SU-DHL-6 (cell line): ENCODE results near the gene GKN1.

Experiments used
- CTCF ChIP-seq: fragments of 200-600 bp; sonication (generic); IDR thresholded peaks from one replicate; pipeline ENCODE4 v1.5.1; 2017; ENCODE audit warnings: antibody characterized with exemption, mild to moderate bottlenecking, low read length, moderate library complexity; ENCODE audit not compliant: insufficient read depth, poor library complexity, severe bottlenecking
- EZH2phosphoT487 ChIP-seq: fragments of 200-600 bp; sonication (generic), shearing (Covaris generic); conservative IDR thresholded peaks from 2 replicates; pipeline ENCODE4 v1.6.1; 2018; ENCODE audit warnings: mild to moderate bottlenecking, antibody characterized with exemption, low read length, moderate library complexity, mixed read lengths

- TF ChIP-seq CTCF, result no peak
- no peak for TF ChIP-seq EZH2phosphoT487
These were observed 40.4 kb upstream of the GKN1 start for GRCh38 chr2:68934021-68934420.
